ENCODE measurements around the gene MATR3.
A peak's percentile ranks its signal among the peaks of the same experiment; 100 is the strongest.

The MATR3 gene

DNA sequence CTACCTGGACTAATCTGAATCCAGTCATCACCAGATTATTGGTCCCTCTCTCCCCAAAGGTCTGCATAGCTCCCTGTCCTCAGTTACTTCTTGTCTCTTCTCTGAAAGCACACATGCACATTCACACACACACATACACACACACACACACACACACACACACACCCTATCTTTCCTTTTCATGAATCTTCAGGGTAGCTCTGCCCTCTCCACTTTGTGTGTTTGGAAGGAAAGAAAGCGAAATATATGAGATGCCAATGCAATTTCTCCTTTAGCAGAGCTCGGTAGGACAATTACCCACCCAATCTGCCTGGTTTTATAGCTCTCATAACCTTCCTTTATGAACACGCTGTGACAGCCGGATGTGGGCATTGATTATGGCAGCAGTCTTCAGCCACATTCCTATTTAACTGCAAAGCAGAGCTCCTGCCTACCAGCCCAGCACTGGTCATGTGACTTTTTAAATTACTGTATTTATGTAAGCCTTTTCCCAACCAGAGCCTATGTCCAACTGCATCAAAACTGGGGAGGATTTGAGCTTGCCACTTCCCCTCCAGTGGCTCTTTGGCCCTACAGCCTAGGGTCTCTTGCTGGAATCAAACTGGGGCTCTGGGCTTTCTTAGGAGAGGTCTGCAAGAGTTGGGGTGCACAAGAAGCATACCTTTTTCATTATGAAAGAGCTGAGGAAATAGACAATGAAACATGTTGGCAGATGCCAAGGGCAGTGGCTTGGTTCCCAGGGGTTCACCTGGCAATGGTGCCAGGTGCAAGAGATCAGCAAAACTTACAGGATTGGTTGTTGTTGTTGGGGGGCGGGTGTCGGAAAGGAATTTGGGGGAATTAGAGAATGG is 20.8 kb upstream of the MATR3 start:
- in situ Hi-C loops (cut with MboI; ENCODE audit: low sequenced_read_pairs, unreplicated experiment): no loop called here
- TF ChIP-seq, protein P1, sequence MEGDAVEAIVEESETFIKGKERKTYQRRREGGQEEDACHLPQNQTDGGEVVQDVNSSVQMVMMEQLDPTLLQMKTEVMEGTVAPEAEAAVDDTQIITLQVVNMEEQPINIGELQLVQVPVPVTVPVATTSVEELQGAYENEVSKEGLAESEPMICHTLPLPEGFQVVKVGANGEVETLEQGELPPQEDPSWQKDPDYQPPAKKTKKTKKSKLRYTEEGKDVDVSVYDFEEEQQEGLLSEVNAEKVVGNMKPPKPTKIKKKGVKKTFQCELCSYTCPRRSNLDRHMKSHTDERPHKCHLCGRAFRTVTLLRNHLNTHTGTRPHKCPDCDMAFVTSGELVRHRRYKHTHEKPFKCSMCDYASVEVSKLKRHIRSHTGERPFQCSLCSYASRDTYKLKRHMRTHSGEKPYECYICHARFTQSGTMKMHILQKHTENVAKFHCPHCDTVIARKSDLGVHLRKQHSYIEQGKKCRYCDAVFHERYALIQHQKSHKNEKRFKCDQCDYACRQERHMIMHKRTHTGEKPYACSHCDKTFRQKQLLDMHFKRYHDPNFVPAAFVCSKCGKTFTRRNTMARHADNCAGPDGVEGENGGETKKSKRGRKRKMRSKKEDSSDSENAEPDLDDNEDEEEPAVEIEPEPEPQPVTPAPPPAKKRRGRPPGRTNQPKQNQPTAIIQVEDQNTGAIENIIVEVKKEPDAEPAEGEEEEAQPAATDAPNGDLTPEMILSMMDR (IDR thresholded peaks at IDR 0.05; ENCODE audit: borderline replicate concordance, control extremely low read depth, extremely low read depth, insufficient read depth, missing control alignments): no peak
- DNase-seq (ENCODE audit: low spot score): no peak

DNA sequence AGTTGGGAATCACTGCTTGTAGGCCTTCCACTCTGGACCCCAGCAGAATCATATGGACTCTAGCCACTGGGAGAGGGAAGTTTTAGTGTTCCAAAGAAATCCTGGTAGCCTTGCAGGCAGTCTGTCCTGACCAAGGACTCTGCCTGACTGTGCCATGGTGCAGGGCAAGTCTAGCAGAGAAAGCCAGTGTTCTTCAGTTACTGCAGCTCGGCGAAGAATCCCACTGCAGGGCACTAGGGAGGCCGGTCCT is 20.3 kb upstream of the MATR3 start:
- in situ Hi-C loops (cut with MboI; ENCODE audit: low sequenced_read_pairs, unreplicated experiment): no loop called here
- DNase-seq (ENCODE audit: low spot score): peak; percentile 55
- TF ChIP-seq, protein P1 (IDR thresholded peaks at IDR 0.05; ENCODE audit: borderline replicate concordance, control extremely low read depth, extremely low read depth, insufficient read depth, missing control alignments): no peak

GRCh38 chr5:139273572-139274289 is 19.8 kb upstream of the MATR3 start:
- TF ChIP-seq, protein P1 (IDR thresholded peaks at IDR 0.05; ENCODE audit: borderline replicate concordance, control extremely low read depth, extremely low read depth, insufficient read depth, missing control alignments): no peak
- in situ Hi-C loops (cut with MboI; ENCODE audit: low sequenced_read_pairs, unreplicated experiment): no loop called here

GRCh38 chr5:139275536-139275935 is 18.0 kb upstream of the MATR3 start:
- TF ChIP-seq, protein P1 (IDR thresholded peaks at IDR 0.05; ENCODE audit: borderline replicate concordance, control extremely low read depth, extremely low read depth, insufficient read depth, missing control alignments): no peak
- in situ Hi-C loops (cut with MboI; ENCODE audit: low sequenced_read_pairs, unreplicated experiment): no loop called here
- DNase-seq (ENCODE audit: low spot score): no peak

More at GRCh38 chr5:139273572-139274289, 19.8 kb upstream of the MATR3 start:
- DNase-seq (ENCODE audit: low spot score): peak; percentile 97

- DNase-seq (ENCODE audit: low spot score): no peak
- in situ Hi-C loops (cut with MboI; ENCODE audit: low sequenced_read_pairs, unreplicated experiment): no loop called here
- TF ChIP-seq, protein P1 (IDR thresholded peaks at IDR 0.05; ENCODE audit: borderline replicate concordance, control extremely low read depth, extremely low read depth, insufficient read depth, missing control alignments): no peak
Observed at GRCh38 chr5:139275956-139276355, 17.6 kb upstream of the MATR3 start.

DNA sequence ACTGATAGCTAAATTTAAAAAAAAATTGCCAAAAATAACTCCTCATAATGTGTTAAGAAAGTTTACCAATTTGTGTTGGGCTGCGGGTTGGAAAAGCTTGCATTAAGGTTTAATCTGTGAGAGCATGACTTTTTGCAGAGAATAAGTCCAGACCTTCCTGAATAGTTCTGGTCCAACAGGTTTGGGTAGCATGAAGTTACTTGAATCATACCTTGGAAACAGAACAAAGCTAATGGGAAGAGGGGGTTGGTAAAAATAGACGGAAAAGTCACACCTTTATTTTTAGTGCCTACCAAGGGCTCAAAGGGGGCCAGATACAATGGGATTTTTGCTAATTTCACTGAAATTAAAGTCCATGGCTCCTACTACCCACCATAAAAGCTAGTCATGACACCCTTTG is 17.1 kb upstream of the MATR3 start:
- DNase-seq (ENCODE audit: low spot score): no peak
- in situ Hi-C loops (cut with MboI; ENCODE audit: low sequenced_read_pairs, unreplicated experiment): no loop called here
- TF ChIP-seq, protein P1 (IDR thresholded peaks at IDR 0.05; ENCODE audit: borderline replicate concordance, control extremely low read depth, extremely low read depth, insufficient read depth, missing control alignments): no peak
